H1 (cell line): Measurements from ENCODE around the gene SEMA5B.

Experiments
- BACH1 ChIP-seq: IDR thresholded peaks from 2 replicates; pipeline ENCODE4 v1.6.1; 2012; ENCODE audit warnings: low read length, improper control_type of control experiment
- CBX5 ChIP-seq: fragments of 300-800, 300-1000 bp; sonication (generic); IDR thresholded peaks from 2 replicates; pipeline ENCODE4 v1.7.1; 2016; ENCODE audit warnings: antibody characterized with exemption, low read length, low read depth
- CTCF ChIP-seq, 3 experiments: IDR thresholded peaks; 1 replicate in 2 of 3; 2 replicates in 1 of 3; pipeline versions ENCODE4 v1.5.1 to v1.6.1; 2011; ENCODE audit warnings: low read length in 3 of 3, mild to moderate bottlenecking in 3 of 3, inconsistent platforms in 2 of 3, low read depth in 1 of 3, moderate library complexity in 1 of 3; ENCODE audit not compliant: insufficient read depth in 1 of 3; ENCODE audit errors: control extremely low read depth in 1 of 3
- KDM1A ChIP-seq: fragments of 200-600, 300-600 bp; sonication (generic); IDR thresholded peaks from 2 replicates; pipeline ENCODE4 v1.7.1; 2016; ENCODE audit warnings: mild to moderate bottlenecking, low read length, borderline replicate concordance
- POLR2A ChIP-seq, 2 experiments: IDR thresholded peaks; 1 replicate in 1 of 2; 2 replicates in 1 of 2; pipeline ENCODE4 v1.6.1; 2011; ENCODE audit warnings: low read depth in 2 of 2, low read length in 2 of 2, mild to moderate bottlenecking in 2 of 2; ENCODE audit errors: control extremely low read depth in 1 of 2
- POLR2AphosphoS5 ChIP-seq: IDR thresholded peaks from 2 replicates; pipeline ENCODE4 v1.6.1; 2011; ENCODE audit warnings: low read depth, low read length
- RAD21 ChIP-seq, 2 experiments: IDR thresholded peaks in 1 of 2; conservative IDR thresholded peaks in 1 of 2; 2 replicates each; pipeline ENCODE4 v1.6.1; 2011; ENCODE audit warnings: low read depth in 2 of 2, low read length in 2 of 2, improper control_type of control experiment in 1 of 2, inconsistent platforms in 1 of 2, mild to moderate bottlenecking in 1 of 2, moderate library complexity in 1 of 2
- ZNF274 ChIP-seq: IDR thresholded peaks from 2 replicates; pipeline ENCODE4 v1.7.0; 2012; ENCODE audit warnings: low read length, borderline replicate concordance; ENCODE audit errors: extremely low read depth
- TF ChIP-seq, protein P1 (sequence below): IDR thresholded peaks from 2 replicates; pipeline ENCODE4 v1.6.1; 2012; ENCODE audit warnings: inconsistent platforms
- TF ChIP-seq, protein P2 (sequence below): IDR thresholded peaks from 2 replicates; pipeline ENCODE4 v1.6.1; 2012; ENCODE audit warnings: inconsistent platforms

DNA sequence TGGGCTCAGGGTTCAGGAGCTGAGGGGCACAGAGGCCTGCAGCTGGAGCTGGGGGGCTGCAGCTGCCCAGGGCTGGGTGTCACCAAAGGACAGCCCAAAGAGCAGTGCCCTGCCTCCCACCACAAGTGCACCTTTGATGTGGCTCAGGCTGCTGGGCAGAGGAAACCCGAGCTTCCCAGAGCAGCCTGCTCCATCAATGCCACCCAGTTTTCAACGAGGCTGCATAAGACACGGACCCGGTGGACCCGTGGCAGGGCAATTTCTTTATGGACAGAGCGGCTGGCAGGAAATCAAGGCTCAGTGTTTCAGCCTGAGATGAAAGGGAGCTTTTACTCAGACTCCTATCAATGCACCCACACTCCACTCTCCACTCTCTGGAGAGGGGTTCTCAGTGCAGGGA, 18.7 kb downstream of the SEMA5B start:
- TF ChIP-seq CTCF (IDR thresholded peaks at IDR 0.05; ENCODE audit: control extremely low read depth in 1 of 3, insufficient read depth in 1 of 3, low read depth in 1 of 3, low read length in 3 of 3) (no peak), RAD21 (IDR thresholded peaks at IDR 0.05 in 1 of 2, conservative IDR thresholded peaks at IDR 0.05 in 1 of 2; ENCODE audit: low read depth in 2 of 2, low read length in 2 of 2) (no peak), POLR2A (IDR thresholded peaks at IDR 0.05; ENCODE audit: control extremely low read depth in 1 of 2, low read depth in 2 of 2, low read length in 2 of 2) (no peak), BACH1 (no peak), KDM1A (no peak), POLR2AphosphoS5 (no peak), CBX5 (no peak), ZNF274 (no peak)
- TF ChIP-seq, protein P1, sequence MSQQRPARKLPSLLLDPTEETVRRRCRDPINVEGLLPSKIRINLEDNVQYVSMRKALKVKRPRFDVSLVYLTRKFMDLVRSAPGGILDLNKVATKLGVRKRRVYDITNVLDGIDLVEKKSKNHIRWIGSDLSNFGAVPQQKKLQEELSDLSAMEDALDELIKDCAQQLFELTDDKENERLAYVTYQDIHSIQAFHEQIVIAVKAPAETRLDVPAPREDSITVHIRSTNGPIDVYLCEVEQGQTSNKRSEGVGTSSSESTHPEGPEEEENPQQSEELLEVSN: no peak
- TF ChIP-seq, protein P2, sequence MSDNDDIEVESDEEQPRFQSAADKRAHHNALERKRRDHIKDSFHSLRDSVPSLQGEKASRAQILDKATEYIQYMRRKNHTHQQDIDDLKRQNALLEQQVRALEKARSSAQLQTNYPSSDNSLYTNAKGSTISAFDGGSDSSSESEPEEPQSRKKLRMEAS: no peak
